ENCODE measurements around the gene ADARB2. TPM values are rescaled to one million over a fixed set of nuclear protein-coding genes. Genes with fewer than 3 reads are reported as not detected.

ADARB2 gene
- total and polyA plus RNA-seq, 2 experiments from 2014 or later = 2.0 to 5.0 TPM

DNA sequence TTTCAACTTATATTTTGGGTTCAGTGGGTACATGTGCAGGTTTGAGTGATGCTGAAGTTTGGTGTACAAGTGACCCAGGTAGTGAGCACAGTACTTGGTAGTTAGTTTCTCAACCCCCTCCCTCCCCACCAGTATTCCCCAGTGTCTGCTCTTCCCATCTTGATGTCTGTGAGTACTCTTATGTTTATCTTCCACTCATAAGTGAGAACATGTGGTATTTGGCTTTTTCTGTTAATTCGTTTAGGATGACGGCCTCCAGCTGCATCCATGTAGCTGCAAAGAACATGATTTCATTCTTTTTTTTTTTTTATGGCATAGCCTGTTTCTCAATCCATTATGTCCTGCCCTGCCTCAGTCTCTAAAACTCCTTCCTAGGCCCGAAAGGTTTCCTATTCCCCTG lies 459.0 kb downstream of the ADARB2 start:
- no peaks in the 10 kb centered on the region for H3K36me3 ChIP-seq (ENCODE audit: insufficient read depth)
- TF ChIP-seq NANOG (IDR thresholded peaks at IDR 0.05; ENCODE audit: borderline replicate concordance) = no peak
- TF ChIP-seq ZNF114 (CRISPR knock-in tag; IDR thresholded peaks at IDR 0.05) = no peak
- no peak for TF ChIP-seq EZH2phosphoT487 (IDR thresholded peaks at IDR 0.05; ENCODE audit: unreplicated experiment)
- no peak for TF ChIP-seq POLR2AphosphoS5 (IDR thresholded peaks at IDR 0.05; ENCODE audit: low read depth)
- TF ChIP-seq ZNF331 (CRISPR knock-in tag; IDR thresholded peaks at IDR 0.05; ENCODE audit: low read depth) = no peak
- TF ChIP-seq, protein P1, sequence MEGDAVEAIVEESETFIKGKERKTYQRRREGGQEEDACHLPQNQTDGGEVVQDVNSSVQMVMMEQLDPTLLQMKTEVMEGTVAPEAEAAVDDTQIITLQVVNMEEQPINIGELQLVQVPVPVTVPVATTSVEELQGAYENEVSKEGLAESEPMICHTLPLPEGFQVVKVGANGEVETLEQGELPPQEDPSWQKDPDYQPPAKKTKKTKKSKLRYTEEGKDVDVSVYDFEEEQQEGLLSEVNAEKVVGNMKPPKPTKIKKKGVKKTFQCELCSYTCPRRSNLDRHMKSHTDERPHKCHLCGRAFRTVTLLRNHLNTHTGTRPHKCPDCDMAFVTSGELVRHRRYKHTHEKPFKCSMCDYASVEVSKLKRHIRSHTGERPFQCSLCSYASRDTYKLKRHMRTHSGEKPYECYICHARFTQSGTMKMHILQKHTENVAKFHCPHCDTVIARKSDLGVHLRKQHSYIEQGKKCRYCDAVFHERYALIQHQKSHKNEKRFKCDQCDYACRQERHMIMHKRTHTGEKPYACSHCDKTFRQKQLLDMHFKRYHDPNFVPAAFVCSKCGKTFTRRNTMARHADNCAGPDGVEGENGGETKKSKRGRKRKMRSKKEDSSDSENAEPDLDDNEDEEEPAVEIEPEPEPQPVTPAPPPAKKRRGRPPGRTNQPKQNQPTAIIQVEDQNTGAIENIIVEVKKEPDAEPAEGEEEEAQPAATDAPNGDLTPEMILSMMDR (conservative IDR thresholded peaks at IDR 0.05; ENCODE audit: low read depth in 2 of 2) = no peak
- no peak for TF ChIP-seq STAT1 (IDR thresholded peaks at IDR 0.05; ENCODE audit: unreplicated experiment)
- no peak for TF ChIP-seq EZH2 (IDR thresholded peaks at IDR 0.05; ENCODE audit: low read depth, unreplicated experiment)
- TF ChIP-seq, protein P2, sequence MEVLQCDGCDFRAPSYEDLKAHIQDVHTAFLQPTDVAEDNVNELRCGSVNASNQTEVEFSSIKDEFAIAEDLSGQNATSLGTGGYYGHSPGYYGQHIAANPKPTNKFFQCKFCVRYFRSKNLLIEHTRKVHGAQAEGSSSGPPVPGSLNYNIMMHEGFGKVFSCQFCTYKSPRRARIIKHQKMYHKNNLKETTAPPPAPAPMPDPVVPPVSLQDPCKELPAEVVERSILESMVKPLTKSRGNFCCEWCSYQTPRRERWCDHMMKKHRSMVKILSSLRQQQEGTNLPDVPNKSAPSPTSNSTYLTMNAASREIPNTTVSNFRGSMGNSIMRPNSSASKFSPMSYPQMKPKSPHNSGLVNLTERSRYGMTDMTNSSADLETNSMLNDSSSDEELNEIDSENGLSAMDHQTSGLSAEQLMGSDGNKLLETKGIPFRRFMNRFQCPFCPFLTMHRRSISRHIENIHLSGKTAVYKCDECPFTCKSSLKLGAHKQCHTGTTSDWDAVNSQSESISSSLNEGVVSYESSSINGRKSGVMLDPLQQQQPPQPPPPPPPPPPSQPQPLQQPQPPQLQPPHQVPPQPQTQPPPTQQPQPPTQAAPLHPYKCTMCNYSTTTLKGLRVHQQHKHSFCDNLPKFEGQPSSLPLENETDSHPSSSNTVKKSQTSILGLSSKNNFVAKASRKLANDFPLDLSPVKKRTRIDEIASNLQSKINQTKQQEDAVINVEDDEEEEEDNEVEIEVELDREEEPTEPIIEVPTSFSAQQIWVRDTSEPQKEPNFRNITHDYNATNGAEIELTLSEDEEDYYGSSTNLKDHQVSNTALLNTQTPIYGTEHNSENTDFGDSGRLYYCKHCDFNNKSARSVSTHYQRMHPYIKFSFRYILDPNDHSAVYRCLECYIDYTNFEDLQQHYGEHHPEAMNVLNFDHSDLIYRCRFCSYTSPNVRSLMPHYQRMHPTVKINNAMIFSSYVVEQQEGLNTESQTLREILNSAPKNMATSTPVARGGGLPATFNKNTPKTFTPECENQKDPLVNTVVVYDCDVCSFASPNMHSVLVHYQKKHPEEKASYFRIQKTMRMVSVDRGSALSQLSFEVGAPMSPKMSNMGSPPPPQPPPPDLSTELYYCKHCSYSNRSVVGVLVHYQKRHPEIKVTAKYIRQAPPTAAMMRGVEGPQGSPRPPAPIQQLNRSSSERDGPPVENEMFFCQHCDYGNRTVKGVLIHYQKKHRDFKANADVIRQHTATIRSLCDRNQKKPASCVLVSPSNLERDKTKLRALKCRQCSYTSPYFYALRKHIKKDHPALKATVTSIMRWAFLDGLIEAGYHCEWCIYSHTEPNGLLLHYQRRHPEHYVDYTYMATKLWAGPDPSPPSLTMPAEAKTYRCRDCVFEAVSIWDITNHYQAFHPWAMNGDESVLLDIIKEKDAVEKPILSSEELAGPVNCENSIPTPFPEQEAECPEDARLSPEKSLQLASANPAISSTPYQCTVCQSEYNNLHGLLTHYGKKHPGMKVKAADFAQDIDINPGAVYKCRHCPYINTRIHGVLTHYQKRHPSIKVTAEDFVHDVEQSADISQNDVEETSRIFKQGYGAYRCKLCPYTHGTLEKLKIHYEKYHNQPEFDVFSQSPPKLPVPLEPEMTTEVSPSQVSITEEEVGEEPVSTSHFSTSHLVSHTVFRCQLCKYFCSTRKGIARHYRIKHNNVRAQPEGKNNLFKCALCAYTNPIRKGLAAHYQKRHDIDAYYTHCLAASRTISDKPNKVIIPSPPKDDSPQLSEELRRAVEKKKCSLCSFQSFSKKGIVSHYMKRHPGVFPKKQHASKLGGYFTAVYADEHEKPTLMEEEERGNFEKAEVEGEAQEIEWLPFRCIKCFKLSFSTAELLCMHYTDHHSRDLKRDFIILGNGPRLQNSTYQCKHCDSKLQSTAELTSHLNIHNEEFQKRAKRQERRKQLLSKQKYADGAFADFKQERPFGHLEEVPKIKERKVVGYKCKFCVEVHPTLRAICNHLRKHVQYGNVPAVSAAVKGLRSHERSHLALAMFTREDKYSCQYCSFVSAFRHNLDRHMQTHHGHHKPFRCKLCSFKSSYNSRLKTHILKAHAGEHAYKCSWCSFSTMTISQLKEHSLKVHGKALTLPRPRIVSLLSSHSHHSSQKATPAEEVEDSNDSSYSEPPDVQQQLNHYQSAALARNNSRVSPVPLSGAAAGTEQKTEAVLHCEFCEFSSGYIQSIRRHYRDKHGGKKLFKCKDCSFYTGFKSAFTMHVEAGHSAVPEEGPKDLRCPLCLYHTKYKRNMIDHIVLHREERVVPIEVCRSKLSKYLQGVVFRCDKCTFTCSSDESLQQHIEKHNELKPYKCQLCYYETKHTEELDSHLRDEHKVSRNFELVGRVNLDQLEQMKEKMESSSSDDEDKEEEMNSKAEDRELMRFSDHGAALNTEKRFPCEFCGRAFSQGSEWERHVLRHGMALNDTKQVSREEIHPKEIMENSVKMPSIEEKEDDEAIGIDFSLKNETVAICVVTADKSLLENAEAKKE (CRISPR knock-in tag; IDR thresholded peaks at IDR 0.05) = no peak
- TF ChIP-seq CREB1 (CRISPR knock-in tag; IDR thresholded peaks at IDR 0.05; ENCODE audit: low read depth) = no peak
- no peak for TF ChIP-seq JUNB (IDR thresholded peaks at IDR 0.05; ENCODE audit: unreplicated experiment)
- no peak for TF ChIP-seq REST (IDR thresholded peaks at IDR 0.05; ENCODE audit: unreplicated experiment)
- TF ChIP-seq, protein P3, sequence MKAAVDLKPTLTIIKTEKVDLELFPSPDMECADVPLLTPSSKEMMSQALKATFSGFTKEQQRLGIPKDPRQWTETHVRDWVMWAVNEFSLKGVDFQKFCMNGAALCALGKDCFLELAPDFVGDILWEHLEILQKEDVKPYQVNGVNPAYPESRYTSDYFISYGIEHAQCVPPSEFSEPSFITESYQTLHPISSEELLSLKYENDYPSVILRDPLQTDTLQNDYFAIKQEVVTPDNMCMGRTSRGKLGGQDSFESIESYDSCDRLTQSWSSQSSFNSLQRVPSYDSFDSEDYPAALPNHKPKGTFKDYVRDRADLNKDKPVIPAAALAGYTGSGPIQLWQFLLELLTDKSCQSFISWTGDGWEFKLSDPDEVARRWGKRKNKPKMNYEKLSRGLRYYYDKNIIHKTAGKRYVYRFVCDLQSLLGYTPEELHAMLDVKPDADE (IDR thresholded peaks at IDR 0.05) = no peak

More for the DNA sequence above, 459.0 kb downstream of the ADARB2 start:
- no peak overlapping the region for H3K4me3 ChIP-seq
- no peak overlapping the region for H3K4me2 ChIP-seq
- H3K4me3 Mint-ChIP-seq = no peak overlapping the region
- H4K20me1 ChIP-seq (replicated peaks; ENCODE audit: insufficient read depth) = no peaks in the 10 kb centered on the region
- H3K9me3 Mint-ChIP-seq = no peaks in the 10 kb centered on the region
- H3K4me1 Mint-ChIP-seq = no peaks in the 10 kb centered on the region
- ATAC-seq (no peak), DNase-seq (ENCODE audit: low spot score) (no peak)
- H3K9me2 ChIP-seq (ENCODE audit: insufficient read depth) = no peaks in the 10 kb centered on the region
- no peak overlapping the region for H3K27ac ChIP-seq (ENCODE audit: low read depth)
- H3K27me3 Mint-ChIP-seq (ENCODE audit: insufficient read depth, low read depth, poor library complexity) = peaks cover 4% of the 10 kb centered on the region
- H3F3A ChIP-seq (replicated peaks; ENCODE audit: low read depth) = no peaks in the 10 kb centered on the region
- no peaks in the 10 kb centered on the region for H3K4me1 ChIP-seq (ENCODE audit: insufficient read depth)
- H3K36me3 Mint-ChIP-seq (ENCODE audit: low read depth) = no peaks in the 10 kb centered on the region
- no peaks in the 10 kb centered on the region for H3K27me3 ChIP-seq (ENCODE audit: insufficient read depth)
- no peak overlapping the region for H3K27ac Mint-ChIP-seq
- no peaks in the 10 kb centered on the region for H3K79me2 ChIP-seq (replicated peaks; ENCODE audit: insufficient read depth)
- H2AFZ ChIP-seq = no peak overlapping the region
